ENCODE results near the gene COL20A1.
"Not testable (repeated sequence)": the region's sequence is repeated elsewhere in the genome, so short reads cannot be mapped to it uniquely, and the experiment has no call there.

DNA sequence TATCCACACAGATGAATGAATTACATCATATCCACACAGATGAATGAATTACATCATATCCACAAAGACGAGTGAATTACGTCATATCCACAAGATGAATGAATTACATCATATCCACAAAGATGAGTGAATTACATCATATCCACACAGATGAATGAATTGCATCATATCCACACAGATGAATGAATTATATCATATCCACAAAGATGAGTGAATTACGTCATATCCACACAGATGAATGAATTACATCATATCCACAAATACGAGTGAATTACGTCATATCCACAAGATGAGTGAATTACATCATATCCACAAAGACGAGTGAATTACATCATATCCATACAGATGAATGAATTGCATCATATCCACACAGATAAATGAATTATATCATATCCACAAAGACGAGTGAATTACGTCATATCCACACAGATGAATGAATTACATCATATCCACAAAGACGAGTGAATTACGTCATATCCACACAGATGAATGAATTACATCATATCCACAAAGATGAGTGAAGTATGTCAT lies 47.2 kb downstream of the COL20A1 start:
- TF ChIP-seq, protein P1, sequence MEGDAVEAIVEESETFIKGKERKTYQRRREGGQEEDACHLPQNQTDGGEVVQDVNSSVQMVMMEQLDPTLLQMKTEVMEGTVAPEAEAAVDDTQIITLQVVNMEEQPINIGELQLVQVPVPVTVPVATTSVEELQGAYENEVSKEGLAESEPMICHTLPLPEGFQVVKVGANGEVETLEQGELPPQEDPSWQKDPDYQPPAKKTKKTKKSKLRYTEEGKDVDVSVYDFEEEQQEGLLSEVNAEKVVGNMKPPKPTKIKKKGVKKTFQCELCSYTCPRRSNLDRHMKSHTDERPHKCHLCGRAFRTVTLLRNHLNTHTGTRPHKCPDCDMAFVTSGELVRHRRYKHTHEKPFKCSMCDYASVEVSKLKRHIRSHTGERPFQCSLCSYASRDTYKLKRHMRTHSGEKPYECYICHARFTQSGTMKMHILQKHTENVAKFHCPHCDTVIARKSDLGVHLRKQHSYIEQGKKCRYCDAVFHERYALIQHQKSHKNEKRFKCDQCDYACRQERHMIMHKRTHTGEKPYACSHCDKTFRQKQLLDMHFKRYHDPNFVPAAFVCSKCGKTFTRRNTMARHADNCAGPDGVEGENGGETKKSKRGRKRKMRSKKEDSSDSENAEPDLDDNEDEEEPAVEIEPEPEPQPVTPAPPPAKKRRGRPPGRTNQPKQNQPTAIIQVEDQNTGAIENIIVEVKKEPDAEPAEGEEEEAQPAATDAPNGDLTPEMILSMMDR (IDR thresholded peaks at IDR 0.05): not testable (repeated sequence)
- TF ChIP-seq EP300 (IDR thresholded peaks at IDR 0.05); POLR2A (IDR thresholded peaks at IDR 0.05; ENCODE audit: low read depth); POLR2AphosphoS5 (IDR thresholded peaks at IDR 0.05): not testable (repeated sequence)

All from esophagus muscularis mucosa (tissue), 4 donors.